GM21529 (cell line): ENCODE results near the gene TTC1.
A peak's percentile ranks its signal among the peaks of the same experiment; 100 is the strongest.

Experiments
- ATAC-seq: cut with Tn5 transposase; IDR thresholded peaks from one replicate; pipeline ENCODE4 v1.9.1; 2021; ENCODE audit not compliant: unreplicated experiment

The TTC1 gene

DNA sequence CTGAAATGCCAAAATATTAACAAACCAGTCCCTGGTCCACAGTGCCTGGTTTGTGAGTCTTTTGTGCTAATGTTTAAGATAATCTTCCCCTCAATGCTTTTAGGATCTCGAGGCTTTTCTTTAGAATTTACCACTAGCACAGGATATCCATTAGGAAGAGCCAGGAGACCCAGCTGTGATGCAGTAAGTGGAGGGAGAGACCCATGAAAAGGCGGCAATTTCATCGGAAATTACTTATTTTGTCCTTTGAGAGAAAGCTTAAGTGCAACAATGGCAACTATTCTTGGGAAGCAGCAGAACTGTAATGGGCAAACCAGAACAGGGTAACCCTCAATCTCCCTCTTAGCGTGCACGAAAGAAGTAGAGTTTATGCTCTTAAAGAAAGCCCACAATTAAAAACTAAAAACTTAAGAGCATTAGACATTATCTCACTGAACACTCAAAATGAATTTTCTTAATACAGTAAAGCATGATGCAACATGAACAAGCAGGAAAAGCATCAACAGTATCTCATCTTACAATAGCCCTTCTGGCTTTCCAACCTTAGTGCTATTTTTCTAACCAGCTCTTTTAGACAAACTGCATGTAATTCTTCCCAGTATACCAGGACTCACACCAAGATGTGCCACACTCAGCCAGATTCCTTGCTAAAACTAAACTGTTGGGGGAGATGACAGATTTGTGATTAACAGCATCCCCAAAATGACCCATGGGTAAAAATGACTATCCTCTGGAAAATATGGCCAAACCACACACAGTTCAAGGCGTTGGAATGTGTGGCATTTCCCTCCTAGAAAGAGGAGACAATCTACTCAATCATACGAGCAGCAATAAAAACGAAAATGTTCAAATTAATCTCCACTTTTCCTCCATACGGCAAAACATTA lies 73.9 kb downstream of the TTC1 start:
- no peak for ATAC-seq

DNA sequence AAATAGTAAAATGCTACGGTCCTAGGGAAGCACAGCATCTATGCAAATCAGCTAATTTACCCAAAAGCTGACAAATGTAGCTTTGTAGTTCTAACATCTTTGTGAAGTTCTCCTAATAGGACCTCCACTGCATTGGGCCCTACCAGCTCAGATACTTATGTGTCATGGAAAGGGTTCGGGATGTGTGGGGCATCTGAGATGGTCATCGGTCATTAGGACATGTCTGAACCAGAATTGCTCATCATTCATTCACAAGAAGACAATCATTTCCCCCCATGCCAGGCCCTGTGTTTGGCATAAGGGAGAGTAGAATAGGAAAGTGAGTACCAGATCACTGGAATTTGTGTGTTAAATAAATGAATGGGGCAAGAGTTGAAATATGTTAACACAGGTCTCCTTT lies 74.6 kb downstream of the TTC1 start:
- ATAC-seq: no peak

DNA sequence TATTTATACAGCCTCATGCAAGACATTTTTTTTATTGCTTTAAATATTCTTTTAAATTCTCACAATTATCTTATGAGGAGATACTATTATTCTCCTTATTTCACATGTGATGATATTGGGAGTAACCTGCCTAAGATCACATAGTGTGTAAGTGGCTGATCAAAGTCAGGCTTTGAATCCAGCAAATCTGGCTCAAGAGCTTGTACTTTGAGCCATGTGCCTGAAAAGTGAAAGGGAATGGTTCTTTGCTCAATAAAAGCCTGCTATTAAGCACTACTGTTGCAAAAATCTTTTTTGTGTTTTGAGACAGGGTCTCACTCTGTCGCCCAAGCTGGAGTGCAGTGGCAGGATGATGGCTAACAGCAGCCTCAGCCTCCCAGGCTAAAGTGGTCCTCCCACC lies 75.2 kb downstream of the TTC1 start:
- ATAC-seq: no peak

DNA sequence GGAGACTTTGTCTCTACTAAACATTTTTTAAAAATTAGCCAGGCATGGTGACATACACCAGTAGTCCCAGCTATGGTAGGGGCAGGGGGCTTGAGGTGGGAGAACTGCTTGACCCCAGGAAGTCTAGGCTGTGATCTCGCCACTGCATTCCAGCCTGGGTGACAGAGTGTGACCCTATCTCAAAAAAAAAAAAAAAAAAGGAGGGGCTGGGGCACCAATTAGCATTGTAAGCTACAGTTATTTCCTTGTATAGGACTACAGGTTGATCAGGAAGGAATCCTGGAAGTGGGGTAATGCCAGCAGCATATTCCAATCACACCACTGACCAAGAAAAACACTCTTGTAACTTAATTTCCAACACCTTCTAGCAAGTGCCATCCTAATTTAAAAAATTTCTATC lies 78.3 kb downstream of the TTC1 start:
- ATAC-seq: no peak

DNA sequence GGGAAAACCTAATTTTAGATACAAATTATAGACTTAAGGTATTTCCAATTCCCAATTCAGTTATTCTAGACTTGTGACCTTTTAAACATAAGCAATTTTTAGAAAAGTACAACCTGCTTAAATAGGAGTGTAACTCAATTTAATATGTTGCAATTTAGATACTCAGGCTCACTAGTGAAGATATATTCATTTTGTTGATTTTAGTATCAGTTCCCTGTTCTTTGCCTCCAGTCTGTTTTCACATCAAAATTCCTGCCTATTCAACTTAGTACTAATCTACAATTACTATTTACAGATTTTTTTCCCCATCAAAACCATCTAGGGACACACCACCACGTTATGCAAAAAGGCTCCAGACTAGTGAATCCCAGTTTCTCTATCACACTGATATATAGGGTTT lies 79.9 kb downstream of the TTC1 start:
- ATAC-seq: no peak

DNA sequence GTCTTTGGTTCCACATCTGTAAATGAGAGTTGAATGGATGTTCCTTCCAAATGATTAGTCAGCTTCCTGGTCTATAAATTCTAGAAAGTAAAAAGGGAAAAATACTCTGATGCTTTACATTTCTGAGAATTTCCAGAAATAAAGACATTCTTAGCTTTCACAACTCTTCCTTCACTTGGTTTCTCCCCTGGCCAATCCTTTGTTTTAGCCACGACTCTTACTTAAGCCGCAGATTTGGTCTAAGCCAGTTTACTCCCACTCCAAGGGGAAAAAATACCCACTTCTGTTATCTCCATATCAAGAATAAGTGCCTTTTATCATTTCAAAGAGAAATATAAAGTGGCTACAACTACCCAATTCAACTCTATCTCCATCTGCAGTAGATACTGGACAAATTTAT lies 80.6 kb downstream of the TTC1 start:
- ATAC-seq: no peak

DNA sequence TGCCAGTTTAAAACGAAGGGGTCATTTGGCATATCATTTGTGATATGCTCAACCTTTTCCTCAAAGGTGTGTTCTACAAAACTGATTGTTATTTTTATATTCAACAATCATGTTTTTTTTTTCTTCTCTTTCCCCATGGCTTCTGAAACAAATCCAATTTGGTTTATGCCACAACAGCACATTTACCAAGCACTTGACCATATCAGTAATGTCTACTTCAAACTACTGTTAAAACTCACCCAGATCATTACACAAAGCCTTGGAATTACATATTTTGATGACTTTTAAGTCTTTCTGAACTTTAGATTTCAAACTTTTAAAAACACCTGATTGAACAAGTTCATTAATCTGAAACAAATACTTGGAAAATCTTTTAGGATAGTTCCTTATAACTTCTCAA lies 81.1 kb downstream of the TTC1 start:
- ATAC-seq: no peak

DNA sequence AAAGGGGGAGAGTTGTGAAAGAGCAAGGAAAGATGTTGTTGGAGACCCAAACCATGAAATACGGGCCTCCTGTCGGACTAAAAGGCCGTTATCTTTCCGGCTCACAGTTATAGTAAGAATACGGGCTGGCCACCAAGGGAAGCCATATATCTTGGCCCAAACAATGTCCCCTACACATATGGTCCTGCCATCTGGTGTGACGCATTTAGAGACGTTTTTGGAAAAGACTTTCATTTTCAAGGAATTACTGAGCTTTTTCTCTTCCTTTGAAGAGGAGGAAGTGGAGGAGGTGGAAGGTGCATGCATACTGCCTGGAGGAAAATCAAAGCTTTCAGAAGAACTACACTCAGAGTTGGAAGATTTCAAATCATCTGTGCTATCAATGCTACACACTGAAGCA lies 83.6 kb downstream of the TTC1 start:
- ATAC-seq: no peak

DNA sequence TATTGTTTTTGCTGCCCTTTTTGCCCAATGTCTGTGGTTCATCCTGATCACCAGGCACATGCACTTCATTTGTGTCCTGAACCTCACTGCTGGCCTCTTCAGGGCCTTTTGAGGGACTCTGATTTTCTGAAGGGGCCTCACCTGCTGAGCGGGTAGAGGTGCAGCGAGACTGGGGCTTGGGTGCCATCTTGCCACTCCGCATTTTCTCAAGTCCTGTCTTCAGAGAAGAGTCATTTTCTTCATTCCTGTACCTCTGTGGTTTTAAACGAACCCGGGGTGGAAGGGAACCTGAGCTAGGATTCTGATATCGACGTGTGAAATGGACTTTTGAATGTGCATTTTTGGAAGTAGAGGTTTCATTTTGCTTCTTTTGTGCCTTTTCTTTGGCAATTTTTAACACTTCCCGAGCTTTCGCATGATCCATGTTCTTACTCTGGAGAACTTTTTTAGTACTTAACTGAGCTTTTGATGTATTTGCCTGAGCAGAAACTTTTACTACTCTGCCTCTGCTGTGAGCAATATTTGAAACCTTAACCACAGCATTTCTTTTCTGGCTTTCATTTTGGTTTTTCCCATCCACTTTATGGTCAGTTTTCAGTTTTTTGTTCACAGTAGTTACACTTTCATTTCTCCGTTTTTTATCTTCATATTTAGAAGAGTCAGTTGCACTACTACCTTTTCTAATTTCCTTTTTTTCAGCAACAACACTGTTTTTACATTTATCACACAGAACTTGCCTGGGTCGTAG lies 84.2 kb downstream of the TTC1 start:
- peak; percentile 85 for ATAC-seq

DNA sequence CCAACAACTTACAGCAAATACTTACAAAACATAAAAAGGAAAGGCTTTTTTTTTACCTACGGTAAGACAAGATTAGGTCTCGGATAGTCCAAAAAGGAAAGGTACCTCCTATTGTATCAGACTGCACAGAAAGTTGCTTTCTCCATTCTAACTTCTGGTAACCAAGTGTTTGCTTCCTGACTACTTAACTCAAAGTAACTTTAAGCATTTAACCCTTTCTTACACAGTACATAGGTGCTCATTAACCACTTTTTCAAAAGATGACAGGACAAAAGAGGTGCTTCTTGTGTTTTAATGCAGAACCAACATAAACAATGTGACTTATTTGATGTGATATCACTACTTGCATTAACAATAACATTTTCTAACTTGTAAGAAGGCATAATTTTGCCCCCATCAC lies 87.2 kb downstream of the TTC1 start:
- ATAC-seq: no peak

DNA sequence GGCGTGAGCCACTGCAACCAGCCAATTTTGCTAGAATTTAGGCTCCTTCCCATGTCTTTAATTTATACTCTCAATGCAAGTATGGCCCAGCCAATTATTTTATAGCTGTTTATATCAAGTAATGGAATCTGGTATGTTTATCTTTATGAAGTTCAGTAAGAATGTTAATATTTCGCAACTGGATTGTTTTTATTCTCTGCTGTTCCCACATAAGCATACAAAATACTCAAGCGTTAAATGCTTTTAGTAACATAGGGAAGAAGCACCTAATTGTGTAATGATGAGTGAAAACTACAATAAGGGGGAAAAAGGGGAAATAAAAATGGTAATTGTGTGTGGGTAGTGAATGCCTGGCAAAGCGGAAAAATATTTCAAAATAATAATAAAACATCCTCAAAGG lies 89.1 kb downstream of the TTC1 start:
- no peak for ATAC-seq

DNA sequence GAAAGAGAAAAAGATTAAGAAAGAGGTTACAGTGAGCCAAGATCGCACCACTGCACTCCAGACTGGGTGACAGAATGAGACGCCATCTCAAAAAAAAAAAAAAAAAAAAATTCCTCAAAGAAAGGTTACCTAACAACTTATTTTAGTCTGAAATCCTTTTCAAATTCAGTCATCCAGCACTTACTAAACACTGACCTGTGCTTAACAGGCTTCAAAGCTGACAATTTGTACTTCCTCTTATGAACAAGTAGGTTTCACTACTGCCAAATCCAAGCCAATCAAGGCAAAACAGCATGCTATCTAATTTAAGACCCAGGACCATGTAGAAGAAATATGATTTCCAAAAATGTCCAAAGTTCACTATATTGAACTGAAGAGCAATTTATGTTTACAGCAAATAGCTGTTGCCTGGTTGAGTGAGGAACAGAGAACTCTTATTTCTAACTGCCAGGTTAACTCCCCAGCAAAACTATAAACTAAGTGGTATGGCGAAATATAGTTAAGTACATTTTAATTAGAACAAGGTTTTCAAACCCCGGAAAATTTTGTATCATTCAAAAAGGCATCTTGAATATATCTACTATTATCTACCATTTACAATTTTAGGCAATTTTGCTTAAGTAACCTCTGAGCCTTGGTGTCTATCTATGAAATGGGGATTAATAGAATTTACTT lies 96.9 kb downstream of the TTC1 start:
- ATAC-seq: peak; percentile 91

DNA sequence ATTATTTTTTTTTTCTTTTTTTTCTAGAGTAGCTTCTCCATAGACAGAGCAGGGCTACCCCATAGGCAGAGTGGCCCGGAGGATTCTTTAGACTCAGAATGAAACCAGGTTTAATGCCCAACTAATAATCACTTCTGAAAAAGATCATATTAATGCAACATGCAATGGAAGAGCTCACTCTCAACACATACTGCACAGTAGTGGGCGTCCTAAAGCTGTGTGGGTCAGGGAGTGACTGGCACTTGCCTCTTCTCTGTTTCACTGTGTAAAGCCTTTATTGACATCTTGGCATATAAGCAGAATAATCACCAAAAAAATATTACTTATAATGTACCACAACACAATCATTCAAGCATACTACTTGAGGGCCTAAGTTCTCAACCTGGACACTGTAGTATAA lies 99.2 kb downstream of the TTC1 start:
- peak; percentile 29 for ATAC-seq
